Measurements from ENCODE around the gene TMPRSS9. TPM values are rescaled to one million over a fixed set of nuclear protein-coding genes. Genes with fewer than 3 reads are reported as not detected.

TMPRSS9 gene
- total and polyA plus RNA-seq, 2 of the 13 experiments (the other 11 are each of a cell fraction or from before 2014, with no cell fraction given) = 2.5 to 5.2 TPM

GRCh38 chr19:2436384-2436783, 76.3 kb downstream of the TMPRSS9 start (continued):
- TF ChIP-seq ZBED4 (CRISPR knock-in tag; IDR thresholded peaks at IDR 0.05; ENCODE audit: borderline replicate concordance) (no peak), GRHL1 (CRISPR knock-in tag; conservative IDR thresholded peaks at IDR 0.05) (no peak)

- WGBS (ENCODE audit: low lambda C conversion rate) = over 99% methylated on average over 9 of the region's 15 CpGs
- CTCF ChIA-PET (ENCODE audit: low intra/inter-chr PET ratio, low total read pairs) = no interaction called here
- TF ChIP-seq AGO2 (optimal IDR thresholded peaks at IDR 0.05; ENCODE audit: low read depth, low read length) (peak; percentile 57), MEIS2 (CRISPR knock-in tag; IDR thresholded peaks at IDR 0.05) (no peak), MTA1 (CRISPR knock-in tag; IDR thresholded peaks at IDR 0.05; ENCODE audit: borderline replicate concordance) (no peak)
- ATAC-seq (no peak; the same call in 2 of the 3 replicates), DNase-seq (ENCODE audit: low spot score) (no peak), FAIRE-seq (no peak)
- H3K9ac ChIP-seq (ENCODE audit: insufficient read depth, low read depth, low read length) = no peak overlapping the region
- intact Hi-C loops (cut with micrococcal nuclease; ENCODE audit: unreplicated experiment) (no loop called here), in situ Hi-C loops (cut with HindIII; ENCODE audit: extremely low pct_ligation_motif_present, low pct_unique_long_range_greater_than_20kb) (no loop called here)
- no peak overlapping the region for H3K27ac ChIP-seq (ENCODE audit: extremely low read length, insufficient read depth, low read length)
- H3K9me3 ChIP-seq (ENCODE audit: low read length) = no peaks in the 10 kb centered on the region
- POLR2A ChIA-PET = interaction anchor here (1.2 kb wide), 1 partner anchor 13 kb away, joined by 3 read pairs; no protein-coding TSS in a partner anchor
- H3K27me3 ChIP-seq (ENCODE audit: control insufficient read depth in 1 of 2, insufficient read depth in 2 of 2, low read length in 2 of 2) = no peaks in the 10 kb centered on the region
- no peak overlapping the region for H2AFZ ChIP-seq (ENCODE audit: low read length)
- BruUV-seq (replicated peaks) = no TSS peak
- H4K20me1 ChIP-seq (ENCODE audit: insufficient read depth, low read length) = no peaks in the 10 kb centered on the region
- H3K36me3 ChIP-seq (replicated peaks in 1 of 2; ENCODE audit: control insufficient read depth in 1 of 2, insufficient read depth in 2 of 2, low read length in 2 of 2) = peaks cover 31 to 63% of the 10 kb centered on the region in 2 experiments; a peak in 4 of 5 replicates
- H3K79me2 ChIP-seq (ENCODE audit: insufficient read depth, low read length) = peaks cover 6% of the 10 kb centered on the region
- H3K4me3 ChIP-seq (replicated peaks in 1 of 3; ENCODE audit: insufficient read depth in 1 of 3, low read depth in 2 of 3, low read length in 3 of 3) = no peak overlapping the region
- H3K4me2 ChIP-seq (ENCODE audit: low read depth, low read length) = no peak overlapping the region
- H3K4me1 ChIP-seq (ENCODE audit: insufficient read depth, low read length) = no peaks in the 10 kb centered on the region
Observed at GRCh38 chr19:2436926-2437325, 76.9 kb downstream of the TMPRSS9 start.
